ENCODE results near the gene DAPK2. TPM values are rescaled to one million over a fixed set of nuclear protein-coding genes. Genes with fewer than 3 reads are reported as not detected.

Gene DAPK2
- total RNA-seq: 100 to 1,000 TPM in 2 of 4 donors, 10 to 100 TPM in 2; 47.4 to 105 (median 78.7) TPM

DNA sequence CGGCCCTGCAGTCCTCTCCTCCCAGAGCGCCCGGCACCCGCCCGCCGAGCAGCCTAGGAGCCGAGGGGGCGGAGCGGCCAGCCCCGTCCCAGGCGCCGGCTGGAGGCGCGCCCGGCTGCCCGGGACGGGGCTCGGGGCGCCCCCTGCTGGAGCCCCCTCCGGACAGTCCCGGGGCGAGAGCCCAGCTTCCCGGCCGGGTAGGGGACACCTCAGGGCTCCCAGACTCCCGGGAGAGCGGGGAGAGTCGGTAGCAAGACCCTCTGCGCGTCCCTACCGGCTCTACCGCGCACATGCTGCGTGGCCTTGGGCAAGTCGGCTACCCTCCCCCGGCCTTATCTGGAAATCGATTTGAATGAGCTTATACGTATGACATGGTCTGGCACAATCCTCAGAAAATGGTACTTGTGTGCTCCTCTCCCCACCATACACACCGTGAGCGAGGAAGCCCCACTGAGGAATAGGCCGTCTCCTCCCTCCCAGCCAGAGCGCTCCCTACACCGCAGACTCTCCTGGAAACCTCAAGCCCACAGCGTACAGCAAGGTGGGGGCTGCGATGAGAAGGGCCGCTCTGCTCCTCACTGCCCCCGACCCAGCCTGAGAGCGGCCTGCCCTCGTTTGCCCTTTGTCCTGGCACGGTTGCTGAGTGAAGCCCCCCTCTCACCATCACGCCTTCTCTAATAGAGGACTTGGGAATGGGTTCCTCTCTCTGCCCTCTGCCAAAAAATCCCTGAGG lies at the start of gene DAPK2:
Gene DAPK2 (minus strand): TSS at position 65 of the 733 bp plus-strand sequence. CDS start 6,224 bp downstream, outside the sequence.
- WGBS, 2 donors: 22 to 38% methylated on average over 5 to 10 of the region's 50 CpGs
- peak within 1 kb of the TSS in 2 of 3 donors; percentile 62 to 83 for H3K27ac ChIP-seq

DNA sequence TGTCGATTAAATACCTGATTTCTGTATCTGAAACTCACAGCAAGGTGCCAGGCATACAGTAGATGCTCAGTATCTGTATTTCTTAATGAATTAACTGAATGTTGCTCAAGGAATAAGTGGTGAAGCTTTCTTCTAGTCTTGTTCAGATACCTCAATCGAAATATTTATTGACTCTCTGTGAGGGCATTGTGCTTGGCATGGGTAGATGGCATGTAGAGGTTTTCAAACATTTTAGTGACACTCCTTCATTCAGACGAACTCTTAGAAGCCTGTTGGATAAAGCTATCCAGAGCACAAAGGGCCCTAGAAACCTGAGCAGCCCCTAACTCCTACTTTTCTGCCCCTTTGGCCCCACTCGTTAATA lies 49.1 kb upstream of the DAPK2 start:
- peak overlapping the region in 1 of 3 donors; percentile 96 for H3K4me3 ChIP-seq (replicated peaks in 1 of 3)
- H3K27me3 ChIP-seq: no peaks in the 10 kb centered on the region
- TF ChIP-seq, protein P1, sequence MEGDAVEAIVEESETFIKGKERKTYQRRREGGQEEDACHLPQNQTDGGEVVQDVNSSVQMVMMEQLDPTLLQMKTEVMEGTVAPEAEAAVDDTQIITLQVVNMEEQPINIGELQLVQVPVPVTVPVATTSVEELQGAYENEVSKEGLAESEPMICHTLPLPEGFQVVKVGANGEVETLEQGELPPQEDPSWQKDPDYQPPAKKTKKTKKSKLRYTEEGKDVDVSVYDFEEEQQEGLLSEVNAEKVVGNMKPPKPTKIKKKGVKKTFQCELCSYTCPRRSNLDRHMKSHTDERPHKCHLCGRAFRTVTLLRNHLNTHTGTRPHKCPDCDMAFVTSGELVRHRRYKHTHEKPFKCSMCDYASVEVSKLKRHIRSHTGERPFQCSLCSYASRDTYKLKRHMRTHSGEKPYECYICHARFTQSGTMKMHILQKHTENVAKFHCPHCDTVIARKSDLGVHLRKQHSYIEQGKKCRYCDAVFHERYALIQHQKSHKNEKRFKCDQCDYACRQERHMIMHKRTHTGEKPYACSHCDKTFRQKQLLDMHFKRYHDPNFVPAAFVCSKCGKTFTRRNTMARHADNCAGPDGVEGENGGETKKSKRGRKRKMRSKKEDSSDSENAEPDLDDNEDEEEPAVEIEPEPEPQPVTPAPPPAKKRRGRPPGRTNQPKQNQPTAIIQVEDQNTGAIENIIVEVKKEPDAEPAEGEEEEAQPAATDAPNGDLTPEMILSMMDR (IDR thresholded peaks at IDR 0.05): no peak
- no peak for TF ChIP-seq POLR2A (IDR thresholded peaks at IDR 0.05)
- no peaks in the 10 kb centered on the region for H3K36me3 ChIP-seq
- DNase-seq: no peak
- intact Hi-C loops (cut with DNase I): loop anchor here (5.0 kb wide), 1 partner anchor 57 kb away; the partner anchor contains the start of gene SNX22
- no peaks in the 10 kb centered on the region for H3K9me3 ChIP-seq
- 47 to 52% methylated on average over 4 of the region's 4 CpGs for WGBS, 2 donors
- peak overlapping the region; percentile 73 to 96 (median 93) for H3K27ac ChIP-seq
- peaks cover 33 to 60% of the 10 kb centered on the region in 2 donors for H3K4me1 ChIP-seq

More for the DNA sequence above, at the start of gene DAPK2:
- H3K4me3 ChIP-seq (replicated peaks in 1 of 3): peak within 1 kb of the TSS in 2 of 3 donors; percentile 25 to 60
- H3K36me3 ChIP-seq: no peaks in the 10 kb centered on the region
- intact Hi-C loops (cut with DNase I): loop anchor here (10.0 kb wide), 1 partner anchor 152 kb away; no protein-coding TSS in a partner anchor
- TF ChIP-seq, protein P1 (IDR thresholded peaks at IDR 0.05): peak; percentile 48 to 95 (median 78)
- TF ChIP-seq POLR2A (IDR thresholded peaks at IDR 0.05): peak in 1 of 2 donors; percentile 88
- peak; percentile 82 to 85 for DNase-seq
- peaks cover 20 to 27% of the 10 kb centered on the region in 2 donors for H3K4me1 ChIP-seq
- H3K9me3 ChIP-seq: no peaks in the 10 kb centered on the region
- H3K27me3 ChIP-seq: no peaks in the 10 kb centered on the region

DNA sequence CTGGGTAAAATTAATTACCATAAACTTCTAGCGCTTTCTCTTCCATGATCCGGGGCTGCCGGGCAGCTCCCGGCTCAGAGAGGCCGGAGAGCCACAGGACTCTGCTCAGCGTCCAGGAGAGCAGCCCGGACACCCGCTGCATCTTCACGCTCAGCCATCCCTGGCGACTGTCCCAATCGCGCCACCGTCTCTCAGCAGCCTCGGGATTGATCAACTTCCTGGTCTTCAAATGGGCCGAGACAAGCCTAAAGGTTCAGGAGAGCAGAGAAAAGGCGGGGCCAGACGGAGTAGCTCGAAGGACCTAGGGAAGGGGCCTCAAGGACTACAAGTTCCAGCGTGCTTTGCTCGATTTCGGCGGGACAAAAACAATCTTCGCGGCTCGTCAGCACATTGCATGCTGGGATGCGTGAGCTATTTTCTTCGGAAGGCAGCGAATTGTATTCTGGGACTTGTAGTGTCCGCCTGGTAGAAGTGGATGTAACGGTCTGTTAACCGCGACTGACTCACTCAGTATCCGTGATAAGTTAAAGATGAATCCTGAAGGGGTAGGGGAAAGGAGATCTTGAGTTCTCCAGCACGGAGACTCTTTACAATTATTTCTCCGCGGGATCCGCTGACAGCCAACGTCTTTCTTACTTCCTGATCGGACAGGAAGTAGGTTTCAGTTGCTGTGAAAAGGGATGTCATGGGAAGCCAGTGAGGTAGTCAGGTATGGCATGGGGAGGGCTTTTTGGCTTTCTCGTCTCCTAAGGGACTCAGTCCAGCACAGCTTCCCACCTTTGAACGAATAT lies 47.5 kb upstream of the DAPK2 start, which contains the start of gene CIAO2A:
Gene CIAO2A (minus strand): TSS at position 212 of the 791 bp plus-strand sequence. CDS start 70 bp downstream, at position 142.
- 0 to 1% methylated on average over 40 to 41 of the region's 41 CpGs for WGBS, 2 donors
- H3K9me3 ChIP-seq: no peaks in the 10 kb centered on the region
- TF ChIP-seq, protein P1 (IDR thresholded peaks at IDR 0.05): no peak
- TF ChIP-seq POLR2A (IDR thresholded peaks at IDR 0.05): peak; percentile 57 to 82
- H3K4me1 ChIP-seq: peaks cover 30 to 59% of the 10 kb centered on the region in 2 donors
- DNase-seq: peak; percentile 97
- H3K27ac ChIP-seq: peak within 1 kb of the TSS; percentile 70 to 93 (median 93)
- H3K36me3 ChIP-seq: no peaks in the 10 kb centered on the region
- intact Hi-C loops (cut with DNase I): no loop called here
- H3K27me3 ChIP-seq: no peaks in the 10 kb centered on the region
- H3K4me3 ChIP-seq (replicated peaks in 1 of 3): peak within 1 kb of the TSS; percentile 10 to 89 (median 65)

DNA sequence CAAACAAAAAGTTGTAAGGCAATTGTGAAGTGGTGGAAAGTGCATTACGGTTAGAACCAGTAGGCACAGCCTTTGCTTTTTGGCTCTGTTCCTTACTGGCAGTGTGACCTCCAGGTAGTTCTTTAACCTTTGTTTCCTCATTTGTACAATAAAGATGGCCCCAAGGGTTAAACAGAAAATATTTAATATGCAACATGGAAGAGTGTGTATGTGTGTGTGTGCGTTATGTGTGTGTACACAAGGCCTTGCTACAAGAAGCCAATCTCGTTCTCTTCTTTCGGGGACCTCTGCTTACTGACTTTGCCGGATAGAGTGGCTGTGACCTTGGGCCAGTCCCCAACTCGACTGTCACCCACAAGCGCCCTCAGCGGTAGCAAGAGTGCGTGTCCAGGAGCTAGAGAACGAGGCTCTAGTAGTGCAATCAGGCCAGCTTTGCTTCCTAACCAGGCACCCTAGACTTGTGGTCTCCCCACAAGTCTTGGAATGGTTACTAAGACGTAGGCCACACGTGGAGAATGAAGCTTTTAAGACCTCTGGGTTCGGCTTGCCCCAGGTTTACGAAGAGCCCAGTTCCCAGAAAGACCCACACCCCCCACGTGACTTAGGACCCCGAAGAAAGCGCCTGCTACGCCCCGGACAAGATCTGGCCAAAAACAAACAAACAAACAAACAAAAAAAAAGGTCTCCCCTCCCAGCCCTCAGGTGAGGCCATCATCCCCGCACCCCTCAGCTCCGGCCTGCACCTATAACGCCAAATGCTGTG lies 46.8 kb upstream of the DAPK2 start:
- intact Hi-C loops (cut with DNase I): no loop called here
- WGBS, 2 donors: 6 to 7% methylated on average over 22 of the region's 22 CpGs
- TF ChIP-seq, protein P1 (IDR thresholded peaks at IDR 0.05): peak in 1 of 6 experiments; percentile 10
- TF ChIP-seq POLR2A (IDR thresholded peaks at IDR 0.05): no peak
- Histone ChIP-seq H3K27ac (peak overlapping the region; percentile 70 to 93 (median 93)), H3K4me1 (peaks cover 26 to 52% of the 10 kb centered on the region in 2 donors), H3K4me3 (replicated peaks in 1 of 3) (peak overlapping the region; percentile 7 to 89 (median 65)), H3K27me3 (no peaks in the 10 kb centered on the region), H3K9me3 (no peaks in the 10 kb centered on the region), H3K36me3 (peaks cover 0 to 4% of the 10 kb centered on the region in 2 donors)
- DNase-seq: peak; percentile 56 to 59
